Measurements from ENCODE around the gene SPRY1.

DNA sequence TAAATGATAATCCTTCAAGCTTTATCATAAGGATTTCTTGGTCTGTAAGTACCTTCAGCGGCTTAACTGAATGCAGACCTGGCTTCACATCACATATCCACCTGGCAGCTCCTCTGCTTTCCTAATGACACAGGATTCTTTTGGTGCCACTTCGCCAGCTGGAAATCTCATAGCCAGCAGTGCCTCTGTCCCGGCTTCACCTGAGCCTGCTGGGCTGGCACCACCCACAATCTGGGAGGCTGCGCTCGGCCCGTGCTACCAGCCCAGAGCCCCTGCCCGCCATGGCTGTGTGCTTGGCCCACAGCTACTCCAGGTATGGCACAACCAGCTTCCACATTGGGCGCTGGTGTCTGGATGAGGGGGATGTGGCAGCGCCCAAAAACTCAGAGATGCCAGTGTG lies 37.4 kb downstream of the SPRY1 start:
- TF ChIP-seq, protein P1, sequence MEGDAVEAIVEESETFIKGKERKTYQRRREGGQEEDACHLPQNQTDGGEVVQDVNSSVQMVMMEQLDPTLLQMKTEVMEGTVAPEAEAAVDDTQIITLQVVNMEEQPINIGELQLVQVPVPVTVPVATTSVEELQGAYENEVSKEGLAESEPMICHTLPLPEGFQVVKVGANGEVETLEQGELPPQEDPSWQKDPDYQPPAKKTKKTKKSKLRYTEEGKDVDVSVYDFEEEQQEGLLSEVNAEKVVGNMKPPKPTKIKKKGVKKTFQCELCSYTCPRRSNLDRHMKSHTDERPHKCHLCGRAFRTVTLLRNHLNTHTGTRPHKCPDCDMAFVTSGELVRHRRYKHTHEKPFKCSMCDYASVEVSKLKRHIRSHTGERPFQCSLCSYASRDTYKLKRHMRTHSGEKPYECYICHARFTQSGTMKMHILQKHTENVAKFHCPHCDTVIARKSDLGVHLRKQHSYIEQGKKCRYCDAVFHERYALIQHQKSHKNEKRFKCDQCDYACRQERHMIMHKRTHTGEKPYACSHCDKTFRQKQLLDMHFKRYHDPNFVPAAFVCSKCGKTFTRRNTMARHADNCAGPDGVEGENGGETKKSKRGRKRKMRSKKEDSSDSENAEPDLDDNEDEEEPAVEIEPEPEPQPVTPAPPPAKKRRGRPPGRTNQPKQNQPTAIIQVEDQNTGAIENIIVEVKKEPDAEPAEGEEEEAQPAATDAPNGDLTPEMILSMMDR (IDR thresholded peaks at IDR 0.05) = no peak
- TF ChIP-seq POLR2A (IDR thresholded peaks at IDR 0.05) = no peak
